HG02763 (cell line): Measurements from ENCODE around the gene TTYH1.

Experiments
- ATAC-seq: cut with Tn5 transposase; IDR thresholded peaks from one replicate; pipeline ENCODE4 v1.9.1; 2021; ENCODE audit warnings: mild to moderate bottlenecking, moderate library complexity; ENCODE audit not compliant: unreplicated experiment

The TTYH1 gene

DNA sequence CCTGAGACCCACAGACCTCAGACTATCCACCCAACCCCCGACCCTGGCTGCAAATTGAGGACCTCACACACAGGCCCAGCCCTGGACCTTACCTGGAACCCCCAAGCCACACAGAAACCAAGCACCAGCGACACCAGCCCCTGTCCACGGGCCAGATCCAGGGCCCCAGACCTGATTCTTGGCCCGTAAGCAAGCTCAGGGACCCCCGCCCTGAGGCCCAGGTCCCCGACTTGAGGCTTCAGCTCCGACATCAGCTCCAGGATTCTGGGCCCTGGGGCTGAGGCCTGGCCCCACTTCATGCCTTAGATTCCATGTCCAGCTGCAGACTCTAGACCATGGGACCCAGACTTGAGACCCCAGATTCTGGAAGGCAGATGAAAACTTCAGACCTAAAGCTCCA is 6.3 kb downstream of the TTYH1 start:
- no peak for ATAC-seq

DNA sequence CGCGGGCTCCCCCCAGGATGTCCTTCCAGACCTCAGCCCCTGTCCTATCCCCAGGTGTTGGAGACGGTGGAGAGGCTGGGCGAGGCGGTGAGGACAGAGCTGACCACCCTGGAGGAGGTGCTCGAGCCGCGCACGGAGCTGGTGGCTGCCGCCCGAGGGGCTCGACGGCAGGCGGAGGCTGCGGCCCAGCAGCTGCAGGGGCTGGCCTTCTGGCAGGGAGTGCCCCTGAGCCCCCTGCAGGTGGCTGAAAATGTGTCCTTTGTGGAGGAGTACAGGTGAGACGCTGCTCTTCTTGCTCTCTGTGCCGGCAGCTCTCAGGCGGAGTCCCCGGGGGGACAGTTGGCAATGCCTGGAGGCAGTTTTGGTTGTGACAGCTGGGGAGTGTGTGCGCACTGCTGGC is 6.9 kb downstream of the TTYH1 start:
- no peak for ATAC-seq

DNA sequence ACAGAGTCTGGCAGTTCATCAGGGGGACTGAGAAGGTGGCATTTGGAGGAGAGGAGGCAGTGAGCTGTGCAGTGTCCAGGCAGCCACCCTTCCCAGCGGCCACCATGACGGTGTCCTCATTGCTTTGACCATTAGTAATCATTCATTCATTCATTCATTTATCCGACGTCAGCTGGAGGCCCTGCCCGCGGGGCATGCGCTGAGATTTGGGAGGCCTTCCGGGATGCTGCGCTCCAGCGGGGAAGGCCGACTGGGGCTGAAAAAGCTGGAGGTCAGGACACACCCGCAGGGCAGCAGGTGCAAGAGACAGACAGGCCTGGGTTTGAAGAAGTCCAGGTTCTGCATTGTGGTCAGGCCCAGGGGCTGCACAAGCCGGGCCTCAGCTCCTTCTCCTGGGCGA is 8.9 kb downstream of the TTYH1 start:
- no peak for ATAC-seq

DNA sequence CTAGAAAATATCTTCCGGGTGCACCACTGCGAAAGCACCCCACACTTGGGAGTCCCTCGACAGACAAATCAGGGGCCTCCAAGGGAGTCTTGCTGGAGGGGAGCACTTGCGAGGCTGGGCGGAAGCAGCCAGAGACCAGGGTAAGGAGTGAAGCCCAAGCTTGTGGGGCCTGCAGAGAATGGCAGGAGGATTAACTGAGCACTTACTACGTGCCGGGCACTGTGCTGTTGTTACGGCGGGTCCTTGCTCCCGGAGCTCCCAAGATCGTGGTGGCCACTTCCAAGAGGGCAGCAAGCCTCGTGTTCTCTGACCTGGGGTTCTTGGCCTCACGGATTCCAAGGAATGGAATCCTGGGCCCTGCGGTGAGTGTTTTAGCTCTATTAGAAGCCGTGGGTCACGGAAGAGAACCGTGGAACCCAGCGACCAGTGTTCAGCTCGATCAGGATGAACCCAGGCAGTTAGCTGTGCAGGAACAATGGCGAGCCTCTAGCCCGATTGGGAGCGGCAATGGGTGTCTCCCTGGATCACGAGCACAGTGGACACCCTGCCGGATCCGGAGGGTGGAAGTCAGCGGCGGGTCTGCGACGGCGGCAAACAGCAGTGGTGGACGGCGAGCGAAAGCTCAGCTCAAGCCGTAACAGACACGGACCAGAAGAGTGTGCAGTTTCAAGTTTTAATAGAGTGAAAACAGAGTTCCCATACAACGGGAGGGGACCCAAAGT is 9.6 kb downstream of the TTYH1 start:
- ATAC-seq: no peak

DNA sequence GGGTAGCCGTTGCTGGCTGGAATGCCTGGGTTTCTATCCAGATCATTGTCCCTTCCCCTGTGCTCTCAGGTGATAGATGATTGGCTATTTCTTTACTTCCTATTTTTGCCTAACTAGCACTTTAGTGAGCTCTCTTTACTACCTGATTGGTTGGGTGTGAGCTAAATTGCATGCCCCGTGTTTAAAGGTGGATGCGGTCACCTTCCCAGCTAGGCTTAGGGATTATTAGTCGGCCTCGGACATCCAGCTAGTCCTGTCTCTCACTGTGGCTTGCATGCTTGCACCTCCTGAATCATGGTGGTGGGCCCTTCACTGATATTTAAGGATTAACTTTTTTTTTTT is 10.1 kb downstream of the TTYH1 start:
- ATAC-seq: no peak

DNA sequence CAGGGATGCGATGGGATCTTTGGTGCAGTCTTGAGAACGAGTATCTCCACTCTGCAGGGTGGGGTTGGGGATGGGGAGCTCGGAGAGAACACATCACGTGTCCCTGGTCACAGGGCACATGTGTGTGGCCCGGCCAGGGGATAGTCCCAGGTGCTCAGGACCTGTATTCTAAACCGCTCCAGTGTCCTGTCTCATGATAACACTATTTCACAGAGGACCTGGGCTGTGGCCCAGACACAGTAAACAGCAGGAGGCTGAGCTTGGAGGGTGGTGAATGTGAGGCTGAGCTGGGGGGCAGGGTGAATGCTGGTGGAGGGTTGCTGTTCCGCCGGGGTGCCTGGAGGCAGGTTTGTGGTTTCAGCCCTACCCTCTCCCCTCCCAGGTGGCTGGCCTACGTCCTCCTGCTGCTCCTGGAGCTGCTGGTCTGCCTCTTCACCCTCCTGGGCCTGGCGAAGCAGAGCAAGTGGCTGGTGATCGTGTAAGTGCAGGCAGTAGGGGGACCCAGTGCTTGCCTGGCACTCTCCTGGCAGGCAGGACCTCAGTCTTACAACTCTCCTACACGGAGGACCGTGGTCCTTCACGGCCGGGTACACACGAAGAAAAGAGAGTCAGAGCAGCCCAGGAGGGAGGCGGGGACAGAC is 11.1 kb downstream of the TTYH1 start:
- no peak for ATAC-seq

DNA sequence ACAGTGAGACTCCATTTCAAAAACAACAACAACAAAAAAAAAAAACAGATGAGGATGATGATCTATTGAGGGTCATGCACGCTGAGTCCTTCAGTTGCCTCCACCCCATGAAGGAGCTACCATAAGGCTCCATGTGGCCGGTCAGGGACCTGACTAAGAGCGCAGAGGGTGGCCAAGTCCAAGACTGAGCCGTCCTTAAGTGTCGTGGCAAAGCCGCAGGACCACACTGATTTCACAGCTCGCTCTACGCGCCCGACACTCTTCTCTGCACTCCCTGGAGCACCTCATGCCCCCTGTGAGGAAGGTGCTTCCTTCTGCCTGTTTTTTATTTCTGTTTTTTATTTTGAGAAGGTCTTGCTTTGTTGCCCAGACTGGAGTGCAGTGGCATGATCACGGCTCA is 12.3 kb downstream of the TTYH1 start:
- no peak for ATAC-seq

DNA sequence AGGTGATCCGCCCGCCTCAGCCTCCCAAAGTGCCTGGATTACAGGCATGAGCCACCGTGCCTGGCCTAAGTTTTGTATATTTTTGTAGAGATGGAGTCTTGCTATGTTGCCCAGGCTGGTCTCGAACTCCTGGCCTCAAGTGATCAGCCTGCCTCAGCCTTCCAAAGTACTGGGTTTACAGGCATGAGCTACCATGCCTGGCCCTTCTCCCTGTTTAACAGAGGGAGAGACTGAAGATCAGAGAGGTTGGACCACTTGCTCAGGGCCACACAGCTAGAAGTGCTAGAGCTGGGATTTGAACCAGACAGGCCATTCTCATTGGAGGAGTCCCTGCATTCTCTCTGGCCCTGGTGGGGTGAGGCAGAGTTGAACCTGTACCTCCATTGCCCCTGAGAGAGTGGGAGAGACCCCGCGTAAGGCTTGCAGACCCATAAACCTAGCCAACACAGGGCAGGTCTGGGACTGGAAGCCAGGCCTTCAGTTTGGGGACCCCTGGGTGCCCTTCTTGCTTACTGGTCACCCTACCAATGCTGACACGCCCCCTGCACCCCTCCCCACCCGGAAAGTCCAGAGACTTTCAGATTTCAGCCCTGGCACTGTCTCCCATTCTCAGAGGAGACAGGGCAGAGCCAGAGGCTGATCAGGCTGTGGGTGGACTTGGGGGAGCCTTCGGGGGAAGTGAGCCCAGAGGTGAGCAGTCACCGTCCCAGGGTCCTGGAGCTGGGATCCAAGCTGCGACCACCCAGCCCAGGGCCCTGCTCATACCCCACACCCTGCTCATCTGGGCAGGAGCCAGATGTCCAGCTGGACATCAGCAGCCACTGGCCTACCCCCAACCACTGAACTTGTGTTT is 13.3 kb downstream of the TTYH1 start:
- ATAC-seq: no peak

DNA sequence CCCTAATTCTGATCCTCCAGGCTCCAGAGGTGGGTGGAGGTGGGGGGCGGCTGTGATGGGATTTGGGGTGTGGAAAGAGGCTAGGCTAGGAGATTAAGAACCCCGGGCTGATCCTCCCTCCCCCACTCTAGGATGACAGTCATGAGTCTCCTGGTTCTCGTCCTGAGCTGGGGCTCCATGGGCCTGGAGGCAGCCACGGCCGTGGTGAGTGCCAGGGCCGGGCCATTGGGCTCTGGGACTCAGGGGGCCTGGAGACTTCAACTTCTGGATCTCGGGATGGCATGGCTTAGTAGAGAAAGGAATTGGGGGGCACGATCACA is 13.9 kb downstream of the TTYH1 start:
- no peak for ATAC-seq

DNA sequence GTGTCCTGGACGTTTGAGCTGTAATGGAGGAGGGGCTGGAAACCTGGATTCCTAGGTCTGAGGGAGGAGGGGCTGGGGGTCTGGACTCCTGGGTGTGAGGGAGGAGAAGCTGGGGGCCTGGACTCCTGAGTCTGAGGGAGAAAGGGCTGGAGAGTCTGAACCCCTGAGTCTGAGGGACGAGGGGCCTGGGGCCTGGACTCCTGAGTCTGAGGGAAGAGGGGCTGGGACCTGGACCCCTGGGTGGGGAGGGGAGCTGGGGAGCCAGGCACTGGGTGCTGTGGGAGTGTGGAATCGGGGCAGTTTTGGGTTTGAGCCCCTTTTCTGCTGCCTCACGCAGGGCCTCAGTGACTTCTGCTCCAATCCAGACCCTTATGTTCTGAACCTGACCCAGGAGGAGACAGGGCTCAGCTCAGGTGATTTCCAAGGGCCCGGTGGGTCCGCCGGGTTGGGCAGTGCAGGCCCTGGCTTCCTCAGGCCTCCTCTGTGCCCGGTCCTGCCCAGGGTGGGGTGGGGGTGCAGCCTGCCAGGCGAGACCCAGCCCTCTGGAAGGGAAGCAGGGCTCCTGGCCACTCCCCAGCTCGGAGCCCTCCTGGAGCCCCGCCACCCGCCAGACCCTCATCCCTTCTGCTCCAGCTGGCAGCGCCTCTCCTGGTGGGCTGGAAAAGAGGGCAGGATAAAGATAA is 14.4 kb downstream of the TTYH1 start:
- no peak for ATAC-seq

DNA sequence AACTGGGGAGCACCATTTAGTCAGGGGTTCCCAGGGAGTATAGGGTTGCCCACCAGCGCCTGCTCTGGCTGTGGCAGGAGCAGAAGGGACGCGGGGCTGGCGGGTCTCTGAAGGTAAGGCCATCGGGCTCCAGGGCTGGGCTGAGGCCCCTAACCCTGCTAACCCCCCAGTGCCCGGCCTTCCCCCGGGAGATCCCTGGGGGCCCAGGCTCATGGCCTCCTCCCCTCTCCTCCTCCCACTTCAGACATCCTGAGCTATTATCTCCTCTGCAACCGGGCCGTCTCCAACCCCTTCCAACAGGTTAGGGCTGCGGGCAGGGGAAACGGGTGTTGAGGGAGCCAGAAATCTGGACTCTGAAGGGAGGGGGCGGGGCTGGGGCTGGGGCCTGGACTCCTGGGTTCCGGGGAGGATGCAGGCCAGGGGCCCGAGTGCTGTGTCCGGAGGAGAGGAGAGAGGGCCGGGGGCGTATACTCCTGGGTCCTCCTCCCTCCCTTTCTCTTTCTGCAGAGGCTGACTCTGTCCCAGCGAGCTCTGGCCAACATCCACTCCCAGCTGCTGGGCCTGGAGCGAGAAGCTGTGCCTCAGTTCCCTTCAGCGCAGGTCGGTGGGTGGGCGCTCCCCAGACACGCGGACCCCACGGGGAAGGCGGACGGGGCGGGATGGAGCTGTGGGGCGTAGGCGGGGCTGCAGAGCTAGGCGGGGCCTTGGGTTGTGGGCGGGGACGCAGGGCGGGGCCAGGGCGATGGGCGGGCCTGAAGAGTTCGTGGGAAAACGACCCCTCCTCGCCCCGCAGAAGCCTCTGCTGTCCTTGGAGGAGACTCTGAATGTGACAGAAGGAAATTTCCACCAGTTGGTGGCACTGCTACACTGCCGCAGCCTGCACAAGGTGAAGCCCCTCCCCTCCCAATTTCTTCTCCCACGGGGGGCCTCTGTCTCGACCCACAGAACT is 15.3 kb downstream of the TTYH1 start:
- no peak for ATAC-seq

DNA sequence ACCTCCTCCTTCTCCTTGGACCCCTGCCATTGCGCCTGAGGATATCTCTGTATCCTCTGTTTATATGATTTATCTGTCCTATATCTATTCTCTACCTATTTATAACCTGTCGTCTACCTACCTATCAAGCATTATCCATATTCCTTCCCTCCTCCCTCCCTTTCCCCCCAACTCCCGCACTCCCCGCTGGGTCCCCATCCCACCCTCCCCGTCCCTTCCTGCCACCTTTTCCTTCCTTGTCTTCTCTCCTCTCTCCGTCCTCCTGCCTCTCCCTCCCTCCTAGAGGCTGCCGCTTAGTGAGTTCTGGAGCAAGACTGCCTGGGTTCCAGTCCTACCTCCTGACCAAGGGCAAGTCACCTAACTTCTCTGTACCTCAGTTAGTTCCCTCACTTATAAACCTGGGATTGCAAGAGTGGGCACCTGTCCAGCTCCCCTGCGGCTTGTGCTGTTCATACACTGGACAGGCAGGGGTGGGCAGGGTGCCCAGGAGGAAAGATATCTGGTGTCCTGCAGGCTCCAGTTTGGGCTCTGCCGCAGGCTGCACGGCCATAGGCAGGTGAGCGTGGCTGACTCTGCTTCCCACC is 16.1 kb downstream of the TTYH1 start:
- no peak for ATAC-seq

DNA sequence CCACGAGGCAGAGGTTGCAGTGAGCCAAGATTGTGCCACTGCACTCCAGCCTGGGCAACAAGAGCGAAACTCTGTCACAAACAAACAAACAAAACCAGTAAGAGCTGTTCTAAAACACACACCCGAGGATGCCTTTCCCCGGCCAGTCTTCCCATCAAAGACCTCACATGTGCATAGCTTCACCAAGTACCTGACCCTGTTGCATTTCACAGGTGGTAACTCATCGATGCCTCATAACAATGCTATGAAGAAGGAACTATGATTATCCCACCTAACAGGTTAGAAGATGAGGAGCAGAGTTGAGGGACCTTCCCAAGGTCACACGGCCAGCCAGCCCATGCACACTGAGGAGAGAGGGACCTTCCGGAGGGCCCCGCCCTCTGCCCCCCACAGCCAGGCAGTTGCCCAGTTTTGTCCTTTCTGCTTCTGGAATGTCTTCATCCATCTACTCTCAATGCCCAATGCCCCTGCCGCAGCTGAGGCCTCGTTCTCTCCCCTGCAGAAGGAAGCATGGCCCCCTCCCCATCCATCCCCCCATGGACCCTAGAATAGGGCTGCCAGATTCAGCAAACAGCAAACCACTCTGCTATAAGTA is 17.0 kb downstream of the TTYH1 start:
- ATAC-seq: no peak

DNA sequence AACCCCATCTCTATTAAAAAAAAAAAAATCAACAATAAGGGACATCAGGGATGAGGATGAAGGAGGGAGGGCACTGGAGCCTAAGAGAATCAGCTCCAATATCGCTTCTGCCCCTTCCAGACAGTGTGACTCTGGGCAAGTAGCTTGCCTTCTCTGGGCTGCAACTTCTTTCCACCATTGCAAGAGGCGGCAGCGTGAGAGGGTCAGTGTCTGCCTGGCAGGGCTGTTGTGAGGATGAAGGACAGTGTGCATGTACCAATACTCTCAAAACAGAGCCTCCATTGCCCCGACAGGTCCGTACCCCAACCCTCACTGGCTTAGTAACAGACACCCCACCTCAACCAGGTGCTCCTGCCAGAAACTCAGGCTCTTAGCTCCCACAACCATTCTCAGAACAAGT is 18.4 kb downstream of the TTYH1 start:
- no peak for ATAC-seq

DNA sequence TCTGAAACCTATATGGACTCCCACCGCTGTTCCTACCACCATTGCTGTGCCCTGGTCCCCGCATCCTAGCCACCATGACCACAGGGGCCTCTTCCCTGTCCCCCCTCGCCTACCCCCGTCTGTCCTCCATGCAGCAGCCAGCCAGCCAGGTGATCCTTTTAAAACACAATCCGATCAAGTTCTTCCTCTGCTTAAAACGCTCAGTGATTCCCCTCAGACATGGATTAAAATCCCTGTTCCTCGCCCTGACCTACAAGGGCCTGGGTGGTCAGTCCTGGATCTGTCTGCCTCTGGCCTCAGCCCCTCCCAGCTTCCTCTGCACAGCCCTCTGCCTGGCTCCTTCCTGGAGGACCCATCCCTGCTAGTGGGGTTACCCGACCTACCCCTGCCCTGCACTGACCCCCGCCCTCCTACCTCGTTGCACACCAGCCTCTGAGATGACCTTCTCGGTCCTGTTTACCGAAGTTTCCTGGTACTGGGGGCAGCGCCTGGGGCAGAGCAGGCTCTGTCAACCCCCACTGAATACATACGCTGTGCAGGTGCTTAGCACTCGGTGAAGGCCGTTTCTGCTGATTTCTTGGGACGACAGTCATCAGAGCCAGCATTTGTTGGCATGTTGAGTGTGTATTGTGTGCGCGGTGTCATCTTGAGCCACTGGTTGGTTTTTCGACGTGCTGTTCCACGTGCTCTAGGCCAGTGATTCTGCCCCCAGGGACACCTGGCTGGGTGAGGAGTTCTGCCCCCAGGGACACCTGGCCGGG is 19.0 kb downstream of the TTYH1 start:
- no peak for ATAC-seq

DNA sequence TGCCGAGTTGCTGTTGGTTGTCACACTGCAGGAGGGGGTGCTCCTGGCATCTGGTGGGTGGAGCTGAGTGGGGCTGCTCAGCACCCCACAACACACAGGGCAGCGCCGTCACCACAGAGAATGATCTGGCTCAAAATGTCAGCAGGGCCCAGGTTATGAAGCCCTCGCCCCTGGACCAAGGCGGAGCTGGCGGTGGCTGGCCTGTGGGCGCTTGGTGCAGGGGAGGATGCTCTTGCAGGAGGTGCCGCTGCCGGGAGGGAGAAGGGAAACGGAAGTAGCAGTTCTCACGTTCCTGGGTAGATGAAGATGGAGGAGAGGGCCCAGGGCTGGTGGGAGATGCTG is 19.6 kb downstream of the TTYH1 start:
- no peak for ATAC-seq

DNA sequence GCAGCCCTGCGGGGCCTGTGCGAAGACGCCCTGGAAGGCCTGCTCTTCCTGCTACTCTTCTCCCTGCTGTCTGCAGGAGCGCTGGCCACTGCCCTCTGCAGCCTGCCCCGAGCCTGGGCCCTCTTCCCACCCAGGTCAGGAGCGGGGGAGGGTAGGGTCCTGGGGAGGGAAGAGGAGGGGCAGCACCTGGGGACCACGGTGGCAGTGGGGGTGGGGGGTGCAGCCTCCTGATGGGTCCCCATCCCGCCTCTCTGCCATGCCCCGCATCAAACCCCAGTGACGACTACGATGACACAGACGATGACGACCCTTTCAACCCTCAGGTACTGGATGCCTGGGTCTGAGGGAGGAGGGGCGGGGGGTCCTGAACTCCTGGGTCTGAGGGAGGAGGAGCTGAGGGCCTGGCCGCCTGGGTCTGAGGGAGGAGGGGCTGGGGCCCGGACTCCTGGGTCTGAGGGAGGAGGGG is 20.3 kb downstream of the TTYH1 start:
- no peak for ATAC-seq

DNA sequence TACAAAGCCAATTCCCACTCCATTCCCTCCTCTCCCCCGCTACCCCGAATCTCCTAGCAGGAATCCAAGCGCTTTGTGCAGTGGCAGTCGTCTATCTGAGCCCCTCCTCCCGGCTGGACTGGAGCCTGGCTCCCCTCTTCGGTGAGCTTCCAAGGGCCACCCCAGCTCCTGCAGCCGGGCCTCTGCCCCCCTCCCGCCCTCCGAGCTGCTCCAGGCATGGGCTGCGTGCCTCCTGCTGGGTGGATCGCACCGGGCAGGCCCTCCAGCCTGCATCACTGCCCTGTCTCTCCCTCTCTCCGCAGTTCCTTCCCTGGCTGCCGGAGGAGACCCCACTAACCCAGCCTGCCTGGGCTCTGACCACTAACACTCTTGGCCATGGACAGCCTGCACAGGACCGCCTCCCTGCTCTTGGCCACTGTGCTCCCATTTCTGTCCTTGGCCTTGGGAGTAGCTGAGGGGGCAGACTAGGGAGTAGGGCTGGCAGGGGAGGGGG is 20.8 kb downstream of the TTYH1 start:
- no peak for ATAC-seq
